ENCODE measurements around the gene BSDC1. TPM values are rescaled to one million over a fixed set of nuclear protein-coding genes. Genes with fewer than 3 reads are reported as not detected.

The BSDC1 gene
- total RNA-seq, 4 donors from 2014 or later, result 49.4 to 92.1 (median 71.9) TPM

DNA sequence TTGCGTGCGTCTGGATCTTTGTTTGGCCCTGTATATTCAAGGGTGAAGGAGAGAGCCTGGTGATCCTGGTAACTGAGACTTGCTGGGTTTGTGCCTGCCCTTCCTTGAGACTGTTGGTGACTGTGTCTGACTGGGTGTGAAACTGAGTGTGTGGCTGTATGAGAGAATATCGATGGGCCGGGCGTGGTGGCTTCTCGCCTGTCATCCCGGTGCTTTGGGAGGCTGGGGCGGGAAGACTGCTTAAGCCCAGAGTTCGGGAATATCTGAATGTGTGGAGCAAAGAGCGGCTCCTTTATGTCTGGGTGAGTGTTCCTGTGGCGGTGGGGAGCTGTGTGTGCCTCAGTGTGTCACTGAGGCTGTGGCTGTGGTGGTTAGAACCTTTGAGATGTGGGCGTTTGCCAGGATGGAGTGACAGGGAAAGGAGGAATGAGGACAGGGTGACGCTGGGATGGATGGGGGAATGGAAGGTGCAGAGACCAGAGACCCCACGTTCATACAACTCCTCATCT is 55.5 kb downstream of the BSDC1 start:
- TF ChIP-seq, protein P1, sequence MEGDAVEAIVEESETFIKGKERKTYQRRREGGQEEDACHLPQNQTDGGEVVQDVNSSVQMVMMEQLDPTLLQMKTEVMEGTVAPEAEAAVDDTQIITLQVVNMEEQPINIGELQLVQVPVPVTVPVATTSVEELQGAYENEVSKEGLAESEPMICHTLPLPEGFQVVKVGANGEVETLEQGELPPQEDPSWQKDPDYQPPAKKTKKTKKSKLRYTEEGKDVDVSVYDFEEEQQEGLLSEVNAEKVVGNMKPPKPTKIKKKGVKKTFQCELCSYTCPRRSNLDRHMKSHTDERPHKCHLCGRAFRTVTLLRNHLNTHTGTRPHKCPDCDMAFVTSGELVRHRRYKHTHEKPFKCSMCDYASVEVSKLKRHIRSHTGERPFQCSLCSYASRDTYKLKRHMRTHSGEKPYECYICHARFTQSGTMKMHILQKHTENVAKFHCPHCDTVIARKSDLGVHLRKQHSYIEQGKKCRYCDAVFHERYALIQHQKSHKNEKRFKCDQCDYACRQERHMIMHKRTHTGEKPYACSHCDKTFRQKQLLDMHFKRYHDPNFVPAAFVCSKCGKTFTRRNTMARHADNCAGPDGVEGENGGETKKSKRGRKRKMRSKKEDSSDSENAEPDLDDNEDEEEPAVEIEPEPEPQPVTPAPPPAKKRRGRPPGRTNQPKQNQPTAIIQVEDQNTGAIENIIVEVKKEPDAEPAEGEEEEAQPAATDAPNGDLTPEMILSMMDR (IDR thresholded peaks at IDR 0.05; ENCODE audit: low read depth), result no peak

GRCh38 chr1:32337855-32338636 is 56.2 kb downstream of the BSDC1 start:
- TF ChIP-seq, protein P1 (IDR thresholded peaks at IDR 0.05; ENCODE audit: low read depth), result no peak

DNA sequence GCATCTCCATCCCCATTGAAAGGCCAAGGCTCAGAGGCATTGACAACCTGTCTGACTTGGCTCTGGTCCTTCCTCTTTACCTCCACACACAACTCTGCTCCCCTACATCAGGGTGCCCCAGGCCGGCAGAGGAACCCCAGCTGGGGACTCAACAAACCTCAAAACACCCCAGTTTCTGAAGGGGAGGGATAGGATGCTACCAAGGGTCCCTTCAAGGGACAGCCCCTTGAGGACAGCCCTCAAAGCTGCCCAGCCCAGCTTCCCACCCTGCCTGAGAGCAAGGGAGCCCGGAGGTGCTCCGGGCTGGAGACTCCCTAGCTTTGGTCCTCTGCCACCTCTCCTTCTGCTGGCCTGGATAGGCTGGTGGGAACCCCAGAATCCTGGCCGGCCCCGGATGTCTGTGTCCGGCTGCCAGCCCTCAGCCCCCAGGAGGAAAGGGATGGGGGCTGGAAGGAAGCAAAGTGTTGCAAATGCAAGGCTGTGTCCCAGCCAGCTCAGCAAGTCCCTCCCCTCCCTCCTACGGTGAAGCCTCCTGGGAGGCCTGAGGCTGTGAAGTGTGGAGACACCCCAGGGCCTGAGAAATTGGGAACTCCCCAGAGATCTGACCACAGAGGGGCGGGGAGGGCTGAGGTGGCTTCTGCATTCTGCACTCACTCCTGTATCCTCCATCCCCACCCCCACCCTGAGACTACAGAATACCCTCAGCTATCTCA is 57.1 kb downstream of the BSDC1 start:
- TF ChIP-seq, protein P1 (IDR thresholded peaks at IDR 0.05; ENCODE audit: low read depth), result no peak

GRCh38 chr1:32336591-32336932 is 57.7 kb downstream of the BSDC1 start:
- TF ChIP-seq, protein P1 (IDR thresholded peaks at IDR 0.05; ENCODE audit: low read depth), result no peak

GRCh38 chr1:32335790-32336590 is 58.3 kb downstream of the BSDC1 start, which contains the start of gene MARCKSL1:
MARCKSL1 (minus strand) TSS chr1:32336233; CDS start chr1:32336033, 200 bp downstream.
- TF ChIP-seq, protein P1 (IDR thresholded peaks at IDR 0.05; ENCODE audit: low read depth), result no peak

GRCh38 chr1:32335535-32335789 is 58.8 kb downstream of the BSDC1 start:
- TF ChIP-seq, protein P1 (IDR thresholded peaks at IDR 0.05; ENCODE audit: low read depth), result no peak
